GM23248 (cell line): ENCODE data around the gene STX10.

Source experiments
- EZH2 ChIP-seq: fragments of 200-600 bp; sonication (generic); IDR thresholded peaks from 2 replicates; pipeline ENCODE4 v1.6.1; 2018; ENCODE audit warnings: antibody characterized with exemption, mild to moderate bottlenecking; ENCODE audit not compliant: insufficient read depth, poor library complexity, severe bottlenecking
- EZH2phosphoT487 ChIP-seq: fragments of 200-600 bp; sonication (generic); IDR thresholded peaks from 2 replicates; pipeline ENCODE4 v1.6.1; 2018; ENCODE audit warnings: antibody characterized with exemption, moderate library complexity, mild to moderate bottlenecking, low read depth; ENCODE audit not compliant: insufficient read depth

- TF ChIP-seq EZH2 (no peak), EZH2phosphoT487 (no peak)
Observed at GRCh38 chr19:13150931-13151604, 893 bp upstream of the STX10 start.
